Aorta (tissue), 5 donors: ENCODE data around the gene FAM47E. TPM values are rescaled to one million over a fixed set of nuclear protein-coding genes. Genes with fewer than 3 reads are reported as not detected.

ENCODE experiments used
- ATAC-seq: fragments of 200-7000 bp; cut with Tn5 transposase; one replicate; pipeline ENCODE4 v1.9.1; 2022; ENCODE audit warnings: moderate library complexity; ENCODE audit not compliant: low FRiP score
- DNase-seq, 2 donors: peaks; one replicate each; pipeline ENCODE4 v3.0.0-alpha.2; 2020
- H3K27ac ChIP-seq, 2 donors: one replicate each; pipeline ENCODE4 v1.5.1; 2013; ENCODE audit warnings: low read length in 2 of 2, mild to moderate bottlenecking in 2 of 2, moderate library complexity in 2 of 2, control low read depth in 1 of 2, inconsistent platforms in 1 of 2, low read depth in 1 of 2
- H3K27me3 ChIP-seq, 2 donors: one replicate each; pipeline ENCODE4 v1.6.1; 2013; ENCODE audit warnings: control low read depth in 1 of 2, low read length in 1 of 2, mild to moderate bottlenecking in 1 of 2, moderate library complexity in 1 of 2; ENCODE audit not compliant: insufficient read depth in 2 of 2, control insufficient read depth in 1 of 2
- H3K36me3 ChIP-seq, 2 donors: one replicate each; pipeline ENCODE4 v1.6.1; 2013; ENCODE audit warnings: control low read depth in 1 of 2, low read length in 1 of 2, mild to moderate bottlenecking in 1 of 2; ENCODE audit not compliant: insufficient read depth in 2 of 2, control insufficient read depth in 1 of 2
- H3K4me1 ChIP-seq, 2 donors: one replicate each; pipeline ENCODE4 v1.6.1; 2013; ENCODE audit warnings: low read length in 2 of 2, control low read depth in 1 of 2, mild to moderate bottlenecking in 1 of 2, moderate library complexity in 1 of 2; ENCODE audit not compliant: insufficient read depth in 2 of 2, control insufficient read depth in 1 of 2
- H3K4me3 ChIP-seq, 2 donors: one replicate each; pipeline ENCODE4 v1.5.1; 2013; ENCODE audit warnings: low read length in 2 of 2, control low read depth in 1 of 2, mild to moderate bottlenecking in 1 of 2
- H3K9me3 ChIP-seq: one replicate; pipeline ENCODE4 v1.6.1; 2013; ENCODE audit warnings: mild to moderate bottlenecking, low read length; ENCODE audit not compliant: control insufficient read depth
- WGBS, 2 donors: extraction: QIAGEN DNeasy Blood & Tissue Kit; methylation state at CpG; one replicate each; pipeline ENCODE4 v1.1.7; 2013; 5-methylcytosine and 5-hydroxymethylcytosine counted together
- intact Hi-C, 2 donors: fragments of 100-400 bp; cut with DNase I; formaldehyde crosslinking; loops; one replicate each; pipeline versions ENCODE4 v1.14.2 to v1.15.0; 2022
- polyA plus RNA-seq, 2 donors: library from polyadenylated mRNA; stranded (reverse); fragments of 200-250 nt; gene quantifications; one replicate each; pipeline ENCODE4 v1.2.3, GENCODE V29; 2013
- total RNA-seq, 2 donors: library from RNA; stranded (reverse); fragmentation: NEBNext Ultra II Directional; extraction: Animal tissue kit (Norgen Biotek cat#: 25700); gene quantifications; one replicate each; pipeline ENCODE4 v1.2.1, GENCODE V29; 2021
- donor health status: healthy with polysubstance abuse.
- donor health status: Bipolar disorder and iron deficiency.
- donor health status: DM: no; HTN: no; CAD: no.
- donor health status: DM: no; HTN: no; CAD: no.
- donor health status: DM: yes; HTN: yes; CAD: no.

FAM47E gene
- total and polyA plus RNA-seq, 4 donors = 1.2 to 2.4 (median 1.8) TPM

DNA sequence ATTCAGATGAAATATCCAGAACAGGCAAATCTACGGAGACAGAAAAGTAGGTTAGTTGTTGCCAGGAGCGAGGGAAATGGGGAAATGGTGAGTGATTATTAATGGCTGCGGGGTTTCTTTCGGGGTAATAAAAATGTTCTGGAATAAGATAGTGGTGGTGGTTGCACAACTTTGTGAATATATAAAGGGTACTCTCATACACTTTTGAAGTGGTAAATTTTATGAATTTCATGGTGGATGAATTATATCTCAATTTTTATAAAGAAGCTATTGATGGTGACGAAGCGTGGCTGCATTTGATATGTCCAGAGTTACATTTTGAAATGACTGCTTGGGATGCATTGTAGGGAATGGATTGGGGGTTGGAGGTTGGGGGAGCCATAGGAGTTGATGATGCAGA lies 16.3 kb downstream of the FAM47E start:
- intact Hi-C loops = no loop called here
- WGBS, 2 donors = 95 to 96% methylated on average over 6 of the region's 6 CpGs
- DNase-seq = no peak

DNA sequence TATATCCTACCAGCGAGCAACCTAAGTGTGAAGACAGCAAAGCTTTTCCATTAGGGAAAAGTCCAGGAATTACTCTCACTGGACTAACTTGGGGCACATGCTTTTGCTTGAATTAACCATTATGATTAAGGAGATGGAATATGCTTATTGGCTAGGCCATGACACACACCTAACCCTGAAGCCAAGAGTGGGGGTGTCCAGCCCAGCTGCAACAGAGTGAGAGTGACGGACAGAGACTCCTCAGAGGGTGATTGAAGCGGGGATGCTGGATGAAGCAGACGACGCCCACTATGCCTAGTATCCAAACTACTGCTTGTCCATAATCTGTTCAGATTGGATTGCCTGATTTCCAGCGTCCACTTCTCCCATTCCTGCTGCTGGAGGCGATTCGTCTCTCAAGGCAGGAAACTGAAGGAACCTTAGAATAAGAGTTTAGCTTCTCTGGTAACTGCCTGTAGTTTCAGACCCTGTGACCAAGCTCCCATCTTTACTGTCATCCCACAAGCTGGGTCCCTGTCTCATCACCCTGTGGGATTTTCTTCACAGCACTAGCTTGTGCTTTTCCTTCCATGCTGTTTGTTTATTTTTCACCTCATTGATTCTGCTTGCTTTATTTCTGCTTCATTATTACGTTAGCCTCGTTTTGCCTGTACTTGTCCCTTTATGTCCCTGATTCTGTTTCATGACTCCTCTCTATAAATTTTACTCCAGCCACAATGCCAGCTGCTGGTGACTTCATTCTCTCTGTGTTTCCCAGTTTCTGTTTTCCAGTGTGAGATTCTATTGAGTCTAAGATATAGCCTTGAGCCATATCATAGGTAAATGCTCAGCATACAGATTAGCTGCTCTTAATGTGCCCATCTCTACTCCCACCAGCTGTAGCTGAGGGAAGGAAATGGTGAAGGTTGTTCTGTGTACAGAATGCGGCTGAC lies 19.0 kb downstream of the FAM47E start:
- H3K4me3 ChIP-seq = no peak overlapping the region
- no peaks in the 10 kb centered on the region for H3K27me3 ChIP-seq
- 83 to 84% methylated on average over 11 of the region's 11 CpGs for WGBS, 2 donors
- H3K36me3 ChIP-seq = no peaks in the 10 kb centered on the region
- H3K4me1 ChIP-seq = no peaks in the 10 kb centered on the region
- no peaks in the 10 kb centered on the region for H3K9me3 ChIP-seq
- no peak overlapping the region for H3K27ac ChIP-seq
- intact Hi-C loops = no loop called here
- DNase-seq (no peak), ATAC-seq (no peak)

More for the DNA sequence above, 16.3 kb downstream of the FAM47E start:
- no peak for ATAC-seq
- no peak overlapping the region for H3K4me3 ChIP-seq
- no peak overlapping the region for H3K27ac ChIP-seq
- no peaks in the 10 kb centered on the region for H3K9me3 ChIP-seq
- H3K36me3 ChIP-seq = no peaks in the 10 kb centered on the region
- no peaks in the 10 kb centered on the region for H3K27me3 ChIP-seq
- no peaks in the 10 kb centered on the region for H3K4me1 ChIP-seq

DNA sequence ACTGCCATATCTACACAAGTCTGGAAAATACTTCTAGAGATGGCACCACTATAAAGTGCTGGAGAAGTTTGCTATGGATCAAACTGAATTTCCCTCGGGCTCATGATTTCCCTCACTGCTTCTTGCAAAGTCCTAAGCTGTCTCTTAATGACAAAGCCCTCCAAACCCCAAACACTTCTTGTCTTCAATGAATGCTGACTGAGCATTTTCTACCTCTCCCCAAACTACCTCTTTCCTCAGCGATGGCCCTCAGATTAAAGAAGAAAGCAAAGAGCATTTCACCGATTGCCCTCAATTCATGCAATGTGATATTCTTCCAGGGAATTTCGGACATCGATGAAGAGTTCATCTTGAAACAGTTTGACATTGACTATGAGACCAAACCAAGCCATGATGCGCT lies 19.7 kb downstream of the FAM47E start:
- no peak overlapping the region for H3K4me3 ChIP-seq
- no peaks in the 10 kb centered on the region for H3K4me1 ChIP-seq
- no peaks in the 10 kb centered on the region for H3K27me3 ChIP-seq
- no peak overlapping the region for H3K27ac ChIP-seq
- 92 to 93% methylated on average over 6 of the region's 6 CpGs for WGBS, 2 donors
- H3K36me3 ChIP-seq = no peaks in the 10 kb centered on the region
- DNase-seq (no peak), ATAC-seq (no peak)
- intact Hi-C loops = no loop called here
- H3K9me3 ChIP-seq = no peaks in the 10 kb centered on the region

DNA sequence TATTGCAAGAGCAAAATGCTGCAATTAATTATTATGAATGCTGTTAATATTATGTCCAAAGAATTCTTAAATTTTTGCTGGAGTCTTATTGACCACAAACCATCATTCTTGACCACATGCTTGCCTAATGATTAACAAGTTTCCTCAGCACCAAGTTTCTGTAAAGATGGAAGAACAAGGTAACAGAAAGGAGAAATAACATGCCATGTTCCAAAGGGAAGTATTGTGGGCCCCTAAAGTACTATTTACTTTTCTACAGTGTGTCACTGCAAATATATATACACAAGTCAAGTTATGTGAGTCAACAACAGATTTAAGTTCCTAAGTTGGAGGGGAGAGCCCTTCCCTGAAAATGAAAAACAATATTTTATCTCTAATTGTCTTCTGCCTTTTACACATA lies 20.6 kb downstream of the FAM47E start:
- DNase-seq = no peak
- no peaks in the 10 kb centered on the region for H3K27me3 ChIP-seq
- intact Hi-C loops = no loop called here
- no peaks in the 10 kb centered on the region for H3K9me3 ChIP-seq
- H3K4me3 ChIP-seq = no peak overlapping the region
- no peak overlapping the region for H3K27ac ChIP-seq
- ATAC-seq = no peak
- no peaks in the 10 kb centered on the region for H3K36me3 ChIP-seq
- no peaks in the 10 kb centered on the region for H3K4me1 ChIP-seq

DNA sequence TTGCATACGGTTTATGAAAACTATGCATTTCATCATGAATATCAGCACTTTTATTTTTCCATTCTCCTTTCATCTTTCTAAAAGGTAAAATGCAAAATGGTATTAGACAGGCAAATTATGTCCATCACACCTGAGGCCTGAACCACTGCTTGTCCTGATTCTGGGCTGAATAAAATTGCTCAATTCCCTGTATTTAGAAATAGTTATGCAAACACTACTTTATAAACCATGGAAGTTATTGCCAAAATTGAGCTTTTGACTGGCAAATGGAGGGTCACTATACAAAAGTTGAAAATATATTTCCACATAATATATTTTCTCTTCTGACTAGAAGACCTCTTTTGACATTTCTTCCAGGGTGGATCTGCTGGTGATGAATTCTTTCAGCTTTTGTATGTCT lies 21.1 kb downstream of the FAM47E start:
- intact Hi-C loops = no loop called here
- Histone ChIP-seq H3K4me1 (no peaks in the 10 kb centered on the region), H3K36me3 (no peaks in the 10 kb centered on the region), H3K27me3 (no peaks in the 10 kb centered on the region), H3K9me3 (no peaks in the 10 kb centered on the region), H3K4me3 (no peak overlapping the region), H3K27ac (no peak overlapping the region)
- ATAC-seq (no peak), DNase-seq (no peak)
- 30 to 70% methylated on average over 1 of the region's 1 CpG for WGBS, 2 donors

GRCh38 chr4:76272999-76273398 lies 21.5 kb downstream of the FAM47E start:
- Histone ChIP-seq H3K4me1 (no peaks in the 10 kb centered on the region), H3K27me3 (no peaks in the 10 kb centered on the region), H3K27ac (no peak overlapping the region), H3K9me3 (no peaks in the 10 kb centered on the region), H3K4me3 (no peak overlapping the region), H3K36me3 (no peaks in the 10 kb centered on the region)
- ATAC-seq (no peak), DNase-seq (no peak)
- intact Hi-C loops = no loop called here
- 73 to 87% methylated on average over 5 of the region's 5 CpGs for WGBS, 2 donors

DNA sequence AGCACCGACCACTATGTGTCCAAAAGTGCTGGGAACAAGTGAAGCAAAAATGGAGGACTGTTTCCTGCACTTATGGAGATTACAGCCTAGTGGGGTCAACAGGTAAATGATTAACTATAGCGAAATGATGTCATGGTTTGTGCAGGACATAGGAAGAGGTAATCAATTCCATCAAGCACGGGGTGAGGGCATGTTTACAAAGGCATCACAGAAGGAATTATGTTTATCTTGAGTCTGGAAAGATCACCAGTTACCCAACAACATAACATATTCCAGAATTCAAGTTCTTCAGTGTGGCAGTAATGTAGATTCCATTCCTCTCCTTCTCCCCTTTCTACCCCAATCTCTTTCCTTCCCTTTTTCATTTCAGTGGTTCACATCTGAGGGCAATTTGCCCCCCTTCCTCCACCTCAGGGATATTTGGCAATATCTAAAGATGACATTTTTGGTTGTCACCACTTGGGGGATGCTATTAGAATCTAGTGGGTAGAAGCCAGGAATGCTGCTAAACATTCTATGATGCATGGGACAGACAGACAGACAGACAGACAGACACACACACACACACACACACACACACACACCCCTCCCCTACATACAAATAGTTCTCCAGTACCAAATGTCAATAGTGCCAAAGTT lies 24.1 kb downstream of the FAM47E start:
- no peaks in the 10 kb centered on the region for H3K36me3 ChIP-seq
- intact Hi-C loops = no loop called here
- WGBS, 2 donors = 67 to 72% methylated on average over 3 of the region's 3 CpGs
- H3K27ac ChIP-seq = no peak overlapping the region
- no peak overlapping the region for H3K4me3 ChIP-seq
- H3K27me3 ChIP-seq = no peaks in the 10 kb centered on the region
- no peaks in the 10 kb centered on the region for H3K4me1 ChIP-seq
- no peak for ATAC-seq
- no peak for DNase-seq
- no peaks in the 10 kb centered on the region for H3K9me3 ChIP-seq

DNA sequence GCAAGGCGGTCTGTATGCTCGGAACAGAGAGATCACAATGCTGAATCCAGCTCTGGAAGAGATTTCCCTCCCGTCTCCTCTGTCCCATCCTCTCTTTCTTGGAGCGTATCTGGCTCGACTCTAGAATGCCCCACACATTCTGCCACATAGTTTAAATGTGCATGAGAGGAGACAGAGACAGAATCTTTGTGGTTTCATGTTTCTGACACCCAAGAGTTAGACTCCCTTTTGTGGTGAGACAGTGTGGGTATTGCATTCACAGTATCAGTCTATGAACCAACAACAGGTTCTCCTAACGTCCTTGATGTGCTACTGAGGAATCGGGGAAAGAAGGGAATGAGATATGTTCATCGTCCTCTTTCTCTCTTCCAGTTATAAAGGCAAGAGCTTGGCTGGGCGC lies 25.3 kb downstream of the FAM47E start:
- H3K4me1 ChIP-seq = no peaks in the 10 kb centered on the region
- H3K4me3 ChIP-seq = no peak overlapping the region
- intact Hi-C loops = no loop called here
- H3K9me3 ChIP-seq = no peaks in the 10 kb centered on the region
- 88 to 93% methylated on average over 9 of the region's 9 CpGs for WGBS, 2 donors
- no peak for DNase-seq
- no peaks in the 10 kb centered on the region for H3K27me3 ChIP-seq
- no peak overlapping the region for H3K27ac ChIP-seq
- ATAC-seq = no peak
- H3K36me3 ChIP-seq = no peaks in the 10 kb centered on the region

GRCh38 chr4:76277667-76278066 lies 26.1 kb downstream of the FAM47E start:
- Histone ChIP-seq H3K4me3 (no peak overlapping the region), H3K4me1 (no peaks in the 10 kb centered on the region), H3K9me3 (no peaks in the 10 kb centered on the region), H3K27ac (no peak overlapping the region), H3K36me3 (no peaks in the 10 kb centered on the region), H3K27me3 (no peaks in the 10 kb centered on the region)
- 91 to 96% methylated on average over 1 of the region's 1 CpG for WGBS, 2 donors
- intact Hi-C loops = no loop called here
- DNase-seq = no peak
- no peak for ATAC-seq
